ENCODE results near the gene MSANTD1.
"Not testable (repeated sequence)": the region's sequence is repeated elsewhere in the genome, so short reads cannot be mapped to it uniquely, and the experiment has no call there.

MSANTD1 gene

GRCh38 chr4:3299976-3300671 lies 51.2 kb downstream of the MSANTD1 start:
- no peak for FAIRE-seq
- DNase-seq (ENCODE audit: insufficient read length, low spot score): no peak

DNA sequence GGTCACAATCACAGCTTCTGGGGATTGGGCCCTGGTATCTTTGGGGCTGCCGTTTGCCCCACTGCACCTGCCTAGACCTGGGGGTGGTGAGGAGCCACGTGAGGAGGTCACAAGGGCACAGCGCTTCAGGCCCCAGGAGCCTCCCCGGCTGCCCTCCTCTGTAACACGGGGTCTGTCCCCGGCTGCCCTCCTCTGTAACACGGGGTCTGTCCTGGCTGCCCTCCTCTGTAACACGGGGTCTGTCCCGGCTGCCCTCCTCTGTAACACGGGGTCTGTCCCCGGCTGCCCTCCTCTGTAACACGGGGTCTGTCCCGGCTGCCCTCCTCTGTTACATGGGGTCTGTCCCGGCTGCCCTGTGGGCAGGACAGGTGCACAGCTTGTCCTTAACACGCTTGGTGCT lies 51.9 kb downstream of the MSANTD1 start:
- FAIRE-seq; DNase-seq (ENCODE audit: insufficient read length, low spot score): not testable (repeated sequence)

DNA sequence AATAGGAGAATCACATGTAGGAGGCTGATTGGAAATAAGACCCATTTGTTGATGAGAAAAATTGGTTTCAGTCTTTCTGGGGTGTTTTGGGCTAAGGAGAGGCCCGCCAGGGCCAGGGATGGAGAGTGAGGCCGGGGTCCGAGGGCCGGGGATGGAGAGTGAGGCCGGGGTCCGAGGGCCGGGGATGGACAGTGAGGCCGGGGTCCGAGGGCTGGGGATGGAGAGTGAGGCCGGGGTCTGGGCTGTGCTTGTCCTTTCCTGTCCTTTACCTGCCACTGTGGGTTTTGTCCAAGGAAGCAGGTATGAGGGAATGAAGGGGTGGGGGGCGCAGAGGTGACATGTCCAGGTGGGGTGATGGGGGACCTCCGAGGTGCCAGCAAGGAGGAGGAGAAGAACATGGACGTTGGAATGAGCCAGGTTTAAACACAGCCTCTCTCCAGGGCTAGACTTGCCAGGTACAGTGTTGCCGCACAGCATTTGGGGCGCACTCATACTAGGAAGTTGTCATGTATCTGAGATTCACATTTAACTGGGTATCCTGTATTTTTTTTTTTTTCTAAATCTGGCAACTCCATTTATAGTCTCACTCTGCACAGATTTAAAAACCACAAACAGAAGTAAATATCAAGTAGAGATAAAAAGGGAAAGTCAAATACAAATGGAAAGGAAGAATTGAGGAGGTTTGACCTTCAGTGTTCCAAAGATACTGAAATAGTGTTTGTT lies 52.7 kb downstream of the MSANTD1 start:
- FAIRE-seq (no peak), DNase-seq (ENCODE audit: insufficient read length, low spot score) (no peak)

DNA sequence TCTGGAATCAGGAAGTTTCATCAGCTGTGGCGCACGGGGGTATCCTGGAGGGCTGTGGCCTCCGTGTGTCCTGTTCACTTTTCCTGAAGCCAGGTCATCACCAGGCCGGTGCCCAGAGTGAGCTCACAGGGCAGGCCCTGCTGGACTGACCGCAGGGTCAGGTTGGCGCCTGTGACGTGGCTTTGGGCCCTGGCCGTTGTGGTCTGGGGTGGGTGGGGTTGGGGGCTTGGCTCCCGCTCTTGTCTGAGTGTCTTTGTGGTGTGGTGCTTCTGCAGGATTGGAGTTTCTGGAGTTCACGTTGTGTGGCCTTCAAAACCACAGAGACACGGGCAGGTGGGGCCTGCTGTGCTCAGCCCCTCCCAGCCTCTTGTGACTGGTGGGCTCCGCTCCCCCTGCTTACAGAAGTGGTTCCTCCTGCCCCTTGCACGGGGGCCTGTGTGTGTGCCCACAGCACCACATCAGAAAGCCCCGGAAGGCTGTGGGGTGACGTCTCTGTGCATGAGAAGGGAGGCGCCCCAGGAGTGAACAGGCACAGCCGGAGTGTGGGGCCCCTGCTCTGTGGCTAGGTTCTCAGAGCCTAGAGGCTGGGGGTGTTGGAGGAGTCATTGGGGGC lies 53.3 kb downstream of the MSANTD1 start:
- no peak for FAIRE-seq
- no peak for DNase-seq (ENCODE audit: insufficient read length, low spot score)

DNA sequence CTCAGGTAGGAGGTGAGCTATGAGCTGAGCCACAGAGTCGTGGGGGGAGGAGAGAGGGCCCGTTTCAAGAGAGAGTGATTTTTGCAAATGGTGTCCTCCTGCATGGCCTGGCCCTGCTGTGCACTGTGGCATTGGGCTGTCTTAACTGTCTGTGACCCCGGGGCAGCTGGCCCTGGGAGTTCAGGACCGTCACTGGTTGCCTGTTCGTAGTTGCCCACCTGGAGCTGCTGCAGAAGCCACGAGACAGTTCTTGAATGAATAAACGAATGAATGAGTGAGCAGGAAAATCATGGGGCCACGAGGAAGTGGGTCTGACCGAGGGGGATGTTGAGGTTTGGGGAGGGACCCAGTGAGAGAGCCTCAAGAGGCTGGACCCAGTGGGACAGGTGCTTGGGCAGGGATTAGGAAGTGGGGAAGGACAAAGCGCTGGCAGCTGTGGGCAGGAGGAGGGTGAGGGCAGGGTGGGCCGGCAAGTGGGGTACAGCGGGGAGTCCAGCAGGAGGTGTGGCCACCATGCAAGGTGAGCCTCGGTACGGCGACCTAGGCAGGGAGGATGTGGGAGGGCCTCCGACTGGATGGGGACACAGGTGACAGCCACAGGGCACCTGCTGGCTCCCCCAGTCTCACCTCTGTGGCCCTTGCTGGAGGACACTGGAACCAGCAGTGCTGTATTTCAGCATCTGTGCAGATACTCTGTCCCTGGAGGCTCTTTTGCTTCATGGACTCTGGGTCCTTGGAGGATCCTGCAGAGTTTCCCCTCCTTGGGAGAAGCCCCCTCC lies 54.0 kb downstream of the MSANTD1 start:
- no peak for FAIRE-seq
- no peak for DNase-seq (ENCODE audit: insufficient read length, low spot score)

GRCh38 chr4:3303565-3303824 lies 54.5 kb downstream of the MSANTD1 start:
- FAIRE-seq: no peak
- DNase-seq (ENCODE audit: insufficient read length, low spot score): no peak

GRCh38 chr4:3303923-3304710 lies 55.2 kb downstream of the MSANTD1 start:
- FAIRE-seq (no peak), DNase-seq (ENCODE audit: insufficient read length, low spot score) (no peak)

DNA sequence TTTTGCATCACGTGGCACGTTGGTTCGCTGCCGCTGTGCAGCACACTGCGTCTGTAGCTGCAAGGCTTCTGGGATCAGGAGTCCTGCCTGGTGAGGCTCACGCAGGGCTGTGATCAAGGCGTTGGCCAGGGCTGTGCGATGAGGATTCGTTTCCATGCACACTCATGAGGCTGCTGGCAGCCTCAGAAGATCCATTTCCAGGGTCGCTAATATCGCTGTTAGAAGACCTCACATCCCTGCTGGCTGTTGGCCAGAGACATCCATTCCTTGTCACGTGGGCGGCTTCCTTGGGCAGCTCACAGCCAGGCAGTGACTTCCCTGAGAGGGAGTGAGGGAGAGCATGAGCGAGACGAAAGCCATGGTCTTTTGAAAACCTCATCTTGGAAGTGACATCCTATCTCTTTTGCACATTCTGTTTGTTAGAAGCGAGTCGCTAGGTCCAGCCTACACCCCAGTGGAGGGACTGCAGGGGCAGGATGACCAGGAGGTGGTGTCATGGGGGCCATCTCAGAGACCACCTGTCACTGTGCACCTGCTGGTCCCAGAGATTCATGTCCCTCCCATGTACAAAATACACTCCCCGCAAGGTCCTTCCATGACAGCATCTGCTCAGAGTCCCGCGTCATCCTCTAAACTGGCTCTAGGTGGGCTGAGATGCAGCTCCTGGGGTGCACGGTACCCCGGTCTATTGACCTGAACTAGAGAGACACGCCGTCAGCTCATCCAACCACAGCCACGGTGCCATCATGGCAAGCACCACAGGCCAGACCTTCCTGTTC lies 56.1 kb downstream of the MSANTD1 start:
- DNase-seq (ENCODE audit: insufficient read length, low spot score) (no peak), FAIRE-seq (no peak)

GRCh38 chr4:3305610-3306371 lies 56.8 kb downstream of the MSANTD1 start:
- FAIRE-seq: no peak
- DNase-seq (ENCODE audit: insufficient read length, low spot score): no peak
